GM19438 (cell line): ENCODE data around the gene PIK3R6.

Source experiments
- ATAC-seq: cut with Tn5 transposase; IDR thresholded peaks from one replicate; pipeline ENCODE4 v1.9.1; 2021; ENCODE audit warnings: low read depth; ENCODE audit not compliant: unreplicated experiment

PIK3R6 gene

DNA sequence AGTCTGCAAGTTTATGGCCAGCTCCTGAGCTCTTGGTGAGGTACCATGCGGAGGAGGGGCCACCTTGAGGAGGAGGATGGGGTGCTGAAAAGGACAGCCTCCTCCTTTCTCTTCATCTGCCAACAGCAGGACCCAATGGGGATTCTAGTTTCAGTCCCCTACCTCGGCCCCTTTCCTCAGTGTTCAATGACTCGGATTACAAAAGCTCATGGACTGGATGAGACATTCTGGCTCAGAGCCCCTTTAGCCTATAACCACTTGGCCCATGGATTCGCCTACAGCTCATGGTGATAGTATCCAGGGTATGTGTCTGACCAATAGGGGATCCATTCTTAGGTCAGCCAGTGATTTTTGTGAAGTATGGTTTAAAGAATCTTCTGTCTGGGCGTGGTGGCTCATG, 8.5 kb upstream of the PIK3R6 start:
- no peak for ATAC-seq

- no peak for ATAC-seq
Observed at GRCh38 chr17:8875436-8875835, 8.0 kb upstream of the PIK3R6 start.

GRCh38 chr17:8873801-8874715, 6.6 kb upstream of the PIK3R6 start:
- ATAC-seq: no peak

- no peak for ATAC-seq
Observed at GRCh38 chr17:8872705-8873435, 5.4 kb upstream of the PIK3R6 start.

DNA sequence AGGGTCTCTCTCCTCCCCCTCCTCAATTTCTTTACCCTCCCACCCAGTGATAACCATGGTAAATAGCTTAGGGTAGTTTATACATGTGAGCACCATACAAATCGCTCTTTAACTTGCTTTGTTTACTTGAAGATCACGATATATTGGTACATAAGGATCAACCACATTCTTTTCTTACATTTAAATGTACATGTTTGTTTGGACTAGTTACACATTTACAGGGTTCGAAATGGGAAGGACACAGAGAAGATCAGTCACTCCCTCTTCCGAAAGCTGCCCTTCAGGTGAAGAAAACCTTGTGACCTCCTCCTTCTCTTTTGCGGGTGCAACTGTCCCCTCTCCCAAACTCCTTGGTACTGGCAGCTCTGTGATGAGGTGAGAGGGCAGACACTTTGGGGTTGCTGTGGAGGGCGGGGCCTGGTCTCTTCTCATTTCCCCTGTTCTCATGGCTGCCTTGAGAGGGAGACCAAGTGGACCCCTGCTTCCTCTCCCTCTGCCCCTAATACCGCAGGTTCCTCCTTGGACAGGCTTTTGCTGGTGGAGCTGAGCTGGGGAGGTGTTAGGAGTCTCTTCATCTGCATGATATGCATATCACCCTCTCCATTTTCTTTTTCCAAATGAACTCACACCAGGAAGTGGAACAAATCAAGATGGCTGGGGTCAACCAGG, 4.7 kb upstream of the PIK3R6 start:
- ATAC-seq: no peak

DNA sequence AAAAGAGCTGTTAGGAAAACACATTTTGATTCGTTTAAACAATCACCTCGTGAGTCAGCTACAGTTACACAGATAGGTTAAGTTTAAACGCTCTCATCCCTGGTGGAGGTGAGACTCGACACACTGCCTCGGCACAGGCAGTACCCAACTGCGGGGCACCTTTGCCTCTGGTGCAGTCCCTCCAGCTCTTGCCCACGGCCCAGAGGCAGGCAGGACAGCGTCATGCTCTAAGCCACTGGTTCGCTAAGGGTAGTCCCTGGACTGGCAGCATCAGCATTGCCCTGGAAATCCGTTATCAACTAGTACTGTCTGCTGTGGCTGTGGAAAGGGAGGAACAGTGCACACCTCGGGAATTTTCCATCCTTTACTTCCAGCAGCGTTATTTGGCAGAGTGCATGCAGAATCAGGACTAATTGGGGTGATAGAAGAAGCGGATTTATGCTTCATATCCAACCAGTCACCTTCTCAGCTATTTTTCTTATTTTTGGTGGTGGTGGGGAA, 3.7 kb upstream of the PIK3R6 start:
- no peak for ATAC-seq

DNA sequence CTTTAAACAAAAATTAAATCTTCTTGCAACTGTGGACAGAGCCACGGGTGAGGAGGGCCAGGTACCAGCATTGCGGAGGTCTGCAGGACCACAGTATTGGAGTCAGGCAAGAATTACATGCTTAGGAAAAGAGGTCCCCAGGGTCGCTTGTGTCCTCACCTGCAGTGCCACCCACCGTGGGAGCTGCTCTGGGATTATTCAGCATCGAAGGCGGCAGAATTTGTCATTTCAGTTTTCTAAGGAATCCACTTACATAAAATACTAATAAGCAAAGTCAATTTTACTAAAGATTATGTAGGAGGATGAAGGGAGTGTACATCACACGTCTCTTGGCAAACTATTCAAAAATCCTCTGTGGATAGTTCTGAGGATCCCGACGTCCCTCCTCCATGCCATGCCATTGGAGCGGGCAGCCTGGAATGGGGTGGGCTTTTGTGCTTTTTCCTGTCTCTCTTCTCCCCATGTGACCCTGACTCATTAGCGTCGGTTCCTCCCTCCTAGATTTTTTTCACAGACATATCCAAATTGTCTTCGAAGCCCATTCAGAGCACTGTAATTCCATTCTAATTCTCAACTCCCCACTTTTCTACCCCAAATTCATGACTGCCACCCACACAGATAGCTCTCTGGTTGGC, 3.0 kb upstream of the PIK3R6 start:
- ATAC-seq: no peak

DNA sequence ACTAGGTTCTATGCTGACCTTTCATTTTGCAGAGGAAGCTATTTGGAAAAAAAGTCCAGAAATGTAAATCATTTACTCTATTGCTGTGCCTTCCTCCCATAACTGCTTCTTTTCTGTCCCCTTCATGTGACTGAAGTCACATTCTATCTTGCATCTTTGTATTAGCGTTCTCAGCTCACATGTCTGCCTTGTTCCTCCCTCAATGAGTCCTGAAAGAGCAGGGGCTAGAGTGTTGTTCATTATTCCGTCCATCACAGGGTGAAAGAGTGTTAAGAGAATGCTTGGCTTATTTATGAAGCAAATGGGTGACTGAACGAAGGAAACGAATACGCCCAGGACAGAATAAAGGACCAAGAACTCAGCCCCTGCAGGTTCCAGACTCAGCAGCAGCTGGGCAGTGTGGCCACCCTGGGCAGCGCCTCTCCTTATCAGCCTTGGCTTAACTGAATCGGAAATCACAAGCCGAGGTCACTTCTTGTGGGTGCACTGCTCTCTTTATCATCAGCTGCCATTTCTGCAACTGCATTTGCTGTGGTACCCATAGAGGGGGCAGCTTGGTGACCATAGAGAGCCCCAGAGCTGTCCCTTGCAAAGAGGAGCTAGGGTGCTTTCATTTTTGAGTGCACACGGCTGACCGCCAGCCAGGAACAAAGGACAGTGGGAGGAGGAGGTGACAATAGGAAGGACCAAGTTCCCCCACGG, 1.8 kb upstream of the PIK3R6 start:
- no peak for ATAC-seq

- no peak for ATAC-seq
Observed at GRCh38 chr17:8868529-8868951, 1.1 kb upstream of the PIK3R6 start.

GRCh38 chr17:8868092-8868491, 618 bp upstream of the PIK3R6 start:
- no peak for ATAC-seq

GRCh38 chr17:8865811-8866210, 1.7 kb downstream of the PIK3R6 start:
- no peak for ATAC-seq

DNA sequence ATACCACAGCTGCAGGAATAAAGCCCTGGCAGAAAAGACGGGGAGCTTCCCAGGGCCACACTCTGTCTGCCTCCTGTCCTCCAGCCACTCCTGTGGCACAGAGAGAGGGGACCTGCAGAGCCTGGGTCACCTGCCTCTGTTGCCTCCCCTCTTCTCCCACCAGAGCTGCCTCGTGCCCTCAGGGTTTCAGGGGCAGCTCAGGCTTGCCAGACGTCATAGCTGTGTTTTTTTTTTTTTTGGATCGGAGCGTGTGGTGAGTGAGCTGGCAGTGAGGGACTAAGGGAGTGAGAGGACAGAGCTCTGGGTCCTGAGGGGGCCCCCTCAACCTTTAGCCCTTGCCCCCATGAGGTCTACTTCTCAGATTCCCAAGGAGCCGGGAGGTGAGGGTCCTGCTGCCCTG, 2.1 kb downstream of the PIK3R6 start:
- no peak for ATAC-seq

- no peak for ATAC-seq
Observed at GRCh38 chr17:8862213-8863056, 5.0 kb downstream of the PIK3R6 start.

- no peak for ATAC-seq
Observed at GRCh38 chr17:8861495-8862181, 5.8 kb downstream of the PIK3R6 start.

DNA sequence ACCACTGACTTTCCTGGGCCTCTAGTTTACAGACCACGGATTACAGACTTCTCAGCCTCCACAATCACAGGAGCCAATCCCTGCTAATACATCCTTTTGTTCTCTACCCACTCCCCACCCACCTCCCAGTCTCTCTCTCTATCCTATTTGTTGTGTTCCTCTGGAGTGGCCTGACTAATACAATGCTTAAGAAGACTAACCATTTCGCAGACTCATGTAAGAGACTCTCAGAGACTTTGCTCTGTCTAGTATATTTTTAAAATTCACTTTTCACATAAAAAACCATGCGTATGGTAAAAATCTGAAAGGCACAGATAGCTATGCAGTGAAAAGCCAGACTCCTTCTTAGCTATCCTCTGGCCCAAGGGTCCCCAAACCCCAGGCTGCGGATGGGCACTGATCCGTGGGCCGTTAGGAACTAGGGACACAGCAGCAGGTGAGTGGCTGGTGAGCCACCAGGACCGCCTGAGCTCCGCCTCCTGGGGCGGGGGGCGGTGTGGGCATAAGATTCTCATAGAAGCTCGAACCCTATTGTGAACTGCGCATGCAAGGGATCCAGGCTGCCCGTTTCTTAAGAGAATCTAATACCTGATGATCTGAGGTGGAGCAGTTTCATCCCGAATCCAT, 7.6 kb downstream of the PIK3R6 start:
- no peak for ATAC-seq

GRCh38 chr17:8859027-8859803, 8.3 kb downstream of the PIK3R6 start:
- no peak for ATAC-seq

DNA sequence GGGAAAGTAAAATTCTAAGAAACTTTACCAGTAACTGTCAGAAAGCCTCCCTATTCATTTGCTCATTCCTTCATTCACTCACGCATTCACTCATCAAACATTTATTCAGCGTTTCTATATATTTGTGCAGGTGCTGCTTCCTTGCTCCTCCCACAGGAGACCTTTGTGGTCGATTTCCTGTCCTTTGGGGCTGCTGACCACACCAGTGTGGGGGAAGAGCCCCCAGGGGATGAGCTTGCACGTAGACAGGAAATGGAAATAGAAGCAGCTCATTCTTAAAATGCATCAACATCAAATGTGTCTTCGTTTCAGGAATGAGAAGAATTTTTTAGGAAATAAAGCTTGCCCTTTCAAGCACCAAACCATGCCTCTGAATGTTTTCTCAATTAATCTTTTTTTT, 9.6 kb downstream of the PIK3R6 start:
- ATAC-seq: no peak
